OCI-LY7 (cell line): Measurements from ENCODE around the gene SUPT16H.

ENCODE experiments used
- CTCF ChIP-seq: fragments of 200-600 bp; sonication (generic); conservative IDR thresholded peaks from 2 replicates; pipeline ENCODE4 v1.5.1; 2014; ENCODE audit warnings: mild to moderate bottlenecking, antibody characterized with exemption, low read length, moderate library complexity, mixed read lengths
- EZH2phosphoT487 ChIP-seq: fragments of 200-600 bp; sonication (generic); IDR thresholded peaks from 2 replicates; pipeline ENCODE4 v1.6.1; 2018; ENCODE audit warnings: low read depth, borderline replicate concordance, mild to moderate bottlenecking, mixed run types, antibody characterized with exemption, low read length, moderate library complexity, mixed read lengths

DNA sequence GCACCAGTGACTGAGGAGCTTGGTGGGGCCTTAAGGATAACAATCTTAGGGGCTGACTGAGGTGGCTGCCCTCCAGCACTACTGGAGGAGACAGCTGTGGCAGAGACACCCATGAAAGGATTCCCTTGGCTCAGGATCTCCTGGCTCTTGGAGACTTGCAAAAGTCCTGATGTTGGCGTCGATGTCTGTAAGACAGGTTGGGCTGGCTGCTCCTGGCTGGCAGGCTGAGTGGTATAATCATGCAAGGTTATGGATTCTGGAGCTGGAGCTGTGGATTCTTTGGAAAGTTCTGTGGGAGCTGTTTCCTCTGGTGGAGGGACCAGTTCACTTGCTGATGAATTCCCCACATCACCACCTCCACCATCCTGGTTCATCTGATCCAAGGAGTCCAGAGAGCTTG is 47.3 kb upstream of the SUPT16H start:
- no peak for TF ChIP-seq EZH2phosphoT487
- TF ChIP-seq CTCF = no peak
